DMS114 treated with DMSO at 0.1 percent for 48 hours (cell line): Measurements from ENCODE around the gene MORN5.

Source experiments
- DNase-seq: peaks from one replicate; lab custom pipeline; 2025; ENCODE audit not compliant: unreplicated experiment; lab: John Stamatoyannopoulos, UW

The MORN5 gene

DNA sequence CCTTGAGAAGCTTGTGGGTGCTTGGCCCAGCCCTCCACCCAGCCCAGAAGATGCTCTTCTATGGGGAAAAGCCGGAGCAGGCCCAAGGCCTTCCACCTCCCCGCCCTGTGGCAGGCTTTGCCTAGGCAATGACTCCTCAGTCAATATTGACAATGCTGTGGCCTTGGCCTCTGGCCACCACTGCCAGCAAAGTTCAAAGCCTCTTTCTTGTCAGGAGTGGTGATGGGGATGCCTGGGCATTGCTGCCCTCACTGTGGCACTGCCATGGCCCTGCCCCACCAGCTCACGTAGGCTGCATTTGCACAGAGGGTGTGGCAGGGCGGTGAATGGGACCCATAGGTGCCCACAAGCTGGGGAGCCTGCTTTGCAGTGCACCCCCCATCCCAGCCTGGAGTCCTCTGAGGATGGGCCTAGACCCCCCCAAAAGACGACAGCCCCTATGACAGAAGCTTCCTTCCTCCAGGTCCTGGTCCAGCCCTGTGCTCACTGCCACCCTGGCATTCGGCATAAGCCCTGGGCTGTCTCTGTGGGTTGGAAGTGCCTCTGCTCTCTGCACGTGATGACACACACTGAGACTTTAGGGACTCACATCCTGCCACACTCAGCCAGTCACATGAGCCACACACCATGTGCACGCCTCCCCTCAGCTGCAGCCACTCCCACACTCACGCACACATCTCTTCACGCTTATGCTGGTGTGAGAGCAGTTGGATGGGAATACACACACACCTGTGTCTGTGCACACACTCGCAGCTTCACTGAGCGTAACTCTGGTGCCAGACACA lies 31.1 kb downstream of the MORN5 start:
- DNase-seq, result no peak

- DNase-seq, result no peak
These were observed 31.9 kb downstream of the MORN5 start for GRCh38 chr9:122191584-122191983.

DNA sequence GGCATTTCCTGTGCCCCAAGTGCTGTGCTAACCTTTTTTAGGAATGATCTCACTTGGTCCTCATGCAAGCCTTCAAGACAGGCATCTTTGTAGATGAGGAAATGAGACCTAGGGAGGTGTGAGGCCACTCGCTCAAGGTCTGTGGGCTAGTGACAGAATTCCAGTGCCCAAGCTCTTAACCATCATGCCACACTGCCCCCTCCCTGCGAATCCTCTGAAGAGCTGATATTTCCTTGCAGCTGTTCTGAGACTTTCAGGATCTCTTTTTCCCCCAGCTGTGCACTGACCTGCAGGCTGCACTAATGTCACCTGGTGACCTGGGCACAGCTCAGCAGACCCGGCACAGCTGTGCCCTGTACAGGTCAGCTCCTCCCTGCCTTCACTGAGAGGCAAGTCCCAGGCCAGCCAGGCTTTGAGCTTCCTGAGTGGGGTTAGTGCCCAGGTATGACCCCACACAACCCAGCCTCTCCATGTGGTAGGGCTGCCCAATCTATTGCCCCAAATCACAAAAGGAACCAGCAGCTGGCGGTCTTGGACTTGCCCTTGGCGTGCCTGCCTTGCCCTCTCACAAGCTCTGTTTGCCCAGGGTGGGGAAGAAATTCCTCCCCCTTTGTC lies 32.7 kb downstream of the MORN5 start:
- no peak for DNase-seq

GRCh38 chr9:122192914-122193525 lies 33.3 kb downstream of the MORN5 start:
- DNase-seq, result no peak

GRCh38 chr9:122193651-122194050 lies 33.9 kb downstream of the MORN5 start:
- no peak for DNase-seq

- DNase-seq, result no peak
These were observed 36.2 kb downstream of the MORN5 start for GRCh38 chr9:122195875-122196274.

GRCh38 chr9:122197426-122197825 lies 37.7 kb downstream of the MORN5 start:
- DNase-seq, result no peak

- no peak for DNase-seq
These were observed 38.2 kb downstream of the MORN5 start for GRCh38 chr9:122197882-122198281.

- DNase-seq, result no peak
These were observed 41.4 kb downstream of the MORN5 start for GRCh38 chr9:122200960-122201595.

DNA sequence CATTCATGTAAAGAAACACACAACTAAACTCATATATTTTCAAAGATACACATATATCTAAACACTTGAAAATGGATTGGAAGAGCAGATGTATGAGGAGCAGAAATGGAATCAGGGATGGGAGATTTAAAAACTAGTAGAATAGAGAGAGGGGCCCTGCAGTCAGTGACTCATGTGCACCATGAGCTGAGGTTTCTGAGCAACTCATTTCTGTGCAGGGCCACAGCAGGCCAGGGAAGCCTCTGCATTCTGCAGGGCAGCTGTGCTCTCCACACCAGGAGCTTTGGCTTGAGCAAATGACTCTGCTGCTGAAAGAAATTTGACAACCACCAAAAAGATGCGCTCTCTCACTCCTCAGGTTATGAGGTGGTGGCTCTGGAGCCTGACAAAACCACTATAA lies 41.9 kb downstream of the MORN5 start:
- DNase-seq, result no peak

- DNase-seq, result no peak
These were observed 42.4 kb downstream of the MORN5 start for GRCh38 chr9:122202111-122202510.

- no peak for DNase-seq
These were observed 44.3 kb downstream of the MORN5 start for GRCh38 chr9:122204055-122204454.

DNA sequence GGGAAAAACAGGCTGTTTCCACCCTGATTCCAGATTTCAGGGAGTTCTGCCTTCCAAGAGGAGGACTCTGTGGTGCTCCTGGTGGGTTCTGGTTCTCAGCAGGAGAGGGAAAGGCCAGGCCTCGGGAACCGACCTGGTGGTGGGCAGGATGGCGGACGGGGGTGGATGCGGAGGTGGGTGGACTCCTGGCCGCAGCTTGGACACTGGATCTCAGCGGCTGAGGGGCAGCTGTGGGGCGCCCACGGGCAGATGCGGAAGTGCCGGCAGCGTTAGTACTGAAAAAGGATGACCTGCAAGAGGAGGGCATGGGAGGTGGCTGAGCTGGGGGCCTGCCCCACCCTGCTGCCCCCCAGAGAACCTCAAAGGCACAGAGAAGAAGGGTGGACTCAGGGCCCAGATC lies 44.8 kb downstream of the MORN5 start:
- DNase-seq, result no peak

GRCh38 chr9:122205176-122205575 lies 45.5 kb downstream of the MORN5 start:
- DNase-seq, result no peak

GRCh38 chr9:122206118-122207046 lies 46.7 kb downstream of the MORN5 start:
- DNase-seq, result no peak

GRCh38 chr9:122207096-122207495 lies 47.4 kb downstream of the MORN5 start:
- DNase-seq, result no peak

DNA sequence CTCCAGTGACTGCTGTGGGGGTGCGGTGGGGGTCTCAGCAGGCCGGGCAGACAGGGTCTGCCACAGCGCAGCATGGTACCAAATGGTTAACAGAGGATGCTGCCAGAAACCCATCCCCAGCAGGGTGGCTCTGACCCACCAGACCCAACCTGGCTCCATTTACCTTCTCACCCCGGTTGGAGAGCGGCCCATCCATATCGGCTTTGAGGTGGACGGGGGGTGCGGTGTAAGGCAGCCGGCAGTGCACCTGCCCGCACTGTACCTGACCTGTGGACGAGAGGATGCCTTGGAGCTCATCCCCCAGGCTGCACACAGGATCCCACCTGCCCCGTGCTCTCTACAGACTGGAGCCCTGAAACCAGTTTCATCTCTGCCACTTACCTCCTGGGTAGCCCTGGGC lies 49.7 kb downstream of the MORN5 start:
- DNase-seq, result no peak

DNA sequence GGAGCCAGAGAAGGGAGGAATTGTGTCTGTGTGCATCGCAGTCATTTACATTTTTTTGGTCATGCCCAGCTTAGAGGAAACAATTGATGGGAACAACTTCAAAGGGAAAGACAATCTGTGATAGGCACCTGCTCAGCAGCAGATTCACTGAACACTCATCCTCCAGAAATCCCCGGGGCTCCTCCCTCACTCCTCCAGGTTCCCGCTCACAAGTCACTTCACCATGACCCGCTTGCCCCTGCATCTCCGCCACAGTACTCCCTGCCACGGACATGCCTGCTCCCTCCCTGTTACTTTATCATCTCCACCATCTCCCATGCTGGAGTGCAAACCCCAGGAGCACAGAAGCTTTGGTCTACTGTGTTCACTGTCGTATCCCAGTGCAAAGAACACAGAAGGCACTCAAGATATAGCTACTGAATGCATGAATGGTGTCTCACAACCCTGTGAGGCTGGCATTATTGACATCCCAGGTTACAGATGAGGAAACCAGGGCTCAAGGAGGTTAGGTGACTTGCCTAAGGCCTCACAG lies 52.8 kb downstream of the MORN5 start:
- no peak for DNase-seq

GRCh38 chr9:122213102-122213588 lies 53.4 kb downstream of the MORN5 start:
- DNase-seq, result no peak
